Measurements from ENCODE around the gene GNRH2. TPM values are rescaled to one million over a fixed set of nuclear protein-coding genes. Genes with fewer than 3 reads are reported as not detected.
A peak's percentile ranks its signal among the peaks of the same experiment; 100 is the strongest.

The GNRH2 gene
- total and polyA plus RNA-seq, 3 donors from 2014 or later = 2.6 TPM; not detected in 2

- Histone ChIP-seq H3K4me3 (no peak overlapping the region), H3K4me1 (no peaks in the 10 kb centered on the region), H3K9me3 (no peaks in the 10 kb centered on the region), H3K36me3 (ENCODE audit: low read depth, missing control alignments) (no peaks in the 10 kb centered on the region), H3K27me3 (no peaks in the 10 kb centered on the region), H3K27ac (no peak overlapping the region)
- TF ChIP-seq CTCF (IDR thresholded peaks at IDR 0.05) = no peak
- no peak for TF ChIP-seq POLR2A (IDR thresholded peaks at IDR 0.05)
- intact Hi-C loops (cut with DNase I; ENCODE audit: low total_unique reads) = no loop called here
- WGBS, 2 donors = 64 to 67% methylated on average over 8 of the region's 8 CpGs
- peak; percentile 46 for DNase-seq
These were observed 10.8 kb upstream of the GNRH2 start for GRCh38 chr20:3032624-3033023.

GRCh38 chr20:3037654-3038053 is 5.8 kb upstream of the GNRH2 start:
- intact Hi-C loops (cut with DNase I; ENCODE audit: low total_unique reads) = no loop called here
- TF ChIP-seq CTCF (IDR thresholded peaks at IDR 0.05) = no peak
- TF ChIP-seq POLR2A (IDR thresholded peaks at IDR 0.05) = no peak
- Histone ChIP-seq H3K27ac (no peak overlapping the region), H3K9me3 (no peaks in the 10 kb centered on the region), H3K36me3 (ENCODE audit: low read depth, missing control alignments) (no peaks in the 10 kb centered on the region), H3K4me3 (no peak overlapping the region), H3K27me3 (no peaks in the 10 kb centered on the region), H3K4me1 (peaks cover 11% of the 10 kb centered on the region)
- WGBS, 2 donors = 79 to 84% methylated on average over 3 of the region's 3 CpGs
- no peak for DNase-seq

GRCh38 chr20:3038454-3038853 is 5.0 kb upstream of the GNRH2 start:
- H3K9me3 ChIP-seq = no peaks in the 10 kb centered on the region
- no peak overlapping the region for H3K4me3 ChIP-seq
- H3K27ac ChIP-seq = no peak overlapping the region
- intact Hi-C loops (cut with DNase I; ENCODE audit: low total_unique reads) = no loop called here
- H3K4me1 ChIP-seq = peaks cover 12% of the 10 kb centered on the region
- WGBS, 2 donors = 83 to 86% methylated on average over 5 of the region's 5 CpGs
- TF ChIP-seq CTCF (IDR thresholded peaks at IDR 0.05) (no peak), POLR2A (IDR thresholded peaks at IDR 0.05) (no peak)
- no peak for DNase-seq
- H3K36me3 ChIP-seq (ENCODE audit: low read depth, missing control alignments) = no peaks in the 10 kb centered on the region
- H3K27me3 ChIP-seq = no peaks in the 10 kb centered on the region

- no peaks in the 10 kb centered on the region for H3K36me3 ChIP-seq (ENCODE audit: low read depth, missing control alignments)
These were observed 4.0 kb upstream of the GNRH2 start for GRCh38 chr20:3039426-3039825.

More at GRCh38 chr20:3039426-3039825, 4.0 kb upstream of the GNRH2 start:
- 83 to 95% methylated on average over 4 of the region's 4 CpGs for WGBS, 2 donors
- Histone ChIP-seq H3K9me3 (no peaks in the 10 kb centered on the region), H3K27me3 (no peaks in the 10 kb centered on the region), H3K4me1 (peaks cover 12% of the 10 kb centered on the region), H3K4me3 (no peak overlapping the region), H3K27ac (no peak overlapping the region)
- intact Hi-C loops (cut with DNase I; ENCODE audit: low total_unique reads) = no loop called here
- no peak for TF ChIP-seq POLR2A (IDR thresholded peaks at IDR 0.05)
- TF ChIP-seq CTCF (IDR thresholded peaks at IDR 0.05) = no peak
- no peak for DNase-seq

Measured in testis (tissue), 3 donors.